Dedifferentiated amniotic fluid mesenchymal stem cell (primary cell): Measurements from ENCODE around the gene CTNNA2.
A peak's percentile ranks its signal among the peaks of the same experiment; 100 is the strongest.

Experiments
- DNase-seq: peaks from one replicate; pipeline ENCODE4 v3.0.0-alpha.2; 2016; ENCODE audit errors: extremely low spot score

Gene CTNNA2

DNA sequence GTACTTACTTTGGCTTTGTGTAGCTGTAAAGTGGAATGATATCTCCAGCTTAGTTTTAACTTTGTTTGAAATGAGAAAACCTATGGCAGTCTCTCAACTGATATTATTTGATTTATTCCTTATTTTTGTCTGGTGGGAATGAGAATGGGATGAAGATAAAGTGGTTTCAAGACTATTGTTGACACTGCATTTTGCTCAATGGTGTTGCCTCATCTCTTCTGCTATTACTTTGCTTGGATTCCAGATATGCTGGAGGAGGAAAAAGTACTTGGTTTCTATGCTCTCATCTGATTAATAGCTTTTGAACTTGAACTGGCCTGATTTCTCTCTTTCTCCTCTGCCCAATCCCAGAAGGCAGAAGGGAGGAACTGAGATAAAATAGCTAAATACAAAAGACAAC is 198.2 kb downstream of the CTNNA2 start:
- no peak for DNase-seq

- DNase-seq, result no peak
Measured at GRCh38 chr2:79713131-79713785, 200.4 kb downstream of the CTNNA2 start.

- DNase-seq, result no peak
Measured at GRCh38 chr2:79714283-79714682, 201.4 kb downstream of the CTNNA2 start.

GRCh38 chr2:79715338-79715737 is 202.5 kb downstream of the CTNNA2 start:
- no peak for DNase-seq

GRCh38 chr2:79716266-79716665 is 203.4 kb downstream of the CTNNA2 start:
- DNase-seq, result no peak

- DNase-seq, result peak; percentile 61
Measured at GRCh38 chr2:79717364-79718007, 204.6 kb downstream of the CTNNA2 start.

GRCh38 chr2:79721061-79721460 is 208.2 kb downstream of the CTNNA2 start:
- DNase-seq, result no peak

GRCh38 chr2:79721966-79722365 is 209.1 kb downstream of the CTNNA2 start:
- DNase-seq, result no peak

GRCh38 chr2:79723830-79724229 is 211.0 kb downstream of the CTNNA2 start:
- DNase-seq, result peak; percentile 87

- DNase-seq, result no peak
Measured at GRCh38 chr2:79729532-79729931, 216.7 kb downstream of the CTNNA2 start.

- no peak for DNase-seq
Measured at GRCh38 chr2:79734518-79734917, 221.7 kb downstream of the CTNNA2 start.

DNA sequence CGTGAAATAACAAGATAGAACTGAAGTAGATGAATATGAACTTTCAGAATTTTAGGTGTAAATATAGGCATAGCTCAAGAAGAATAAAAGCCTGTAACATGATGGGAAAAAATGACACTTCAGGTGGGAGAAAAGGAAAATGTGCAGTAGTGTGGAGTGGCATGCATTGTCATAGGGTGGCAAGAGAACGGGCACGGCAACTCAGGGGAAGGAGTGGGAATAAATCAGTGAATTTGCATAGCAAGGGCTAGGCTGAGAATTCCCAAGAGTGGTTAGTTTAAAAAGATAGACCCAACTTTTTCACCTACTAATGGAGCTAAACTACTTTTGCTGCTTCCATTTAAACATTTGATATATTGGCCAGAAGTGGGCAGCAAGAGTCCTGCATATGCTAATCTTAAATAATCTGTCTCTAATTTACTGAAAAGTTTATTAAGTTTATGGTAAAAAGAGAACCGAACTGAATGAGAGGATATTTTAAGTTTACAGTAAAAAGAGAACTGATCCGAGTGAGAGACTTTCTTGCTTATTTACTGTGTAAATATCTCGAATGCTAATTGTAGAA is 228.1 kb downstream of the CTNNA2 start:
- DNase-seq, result no peak

DNA sequence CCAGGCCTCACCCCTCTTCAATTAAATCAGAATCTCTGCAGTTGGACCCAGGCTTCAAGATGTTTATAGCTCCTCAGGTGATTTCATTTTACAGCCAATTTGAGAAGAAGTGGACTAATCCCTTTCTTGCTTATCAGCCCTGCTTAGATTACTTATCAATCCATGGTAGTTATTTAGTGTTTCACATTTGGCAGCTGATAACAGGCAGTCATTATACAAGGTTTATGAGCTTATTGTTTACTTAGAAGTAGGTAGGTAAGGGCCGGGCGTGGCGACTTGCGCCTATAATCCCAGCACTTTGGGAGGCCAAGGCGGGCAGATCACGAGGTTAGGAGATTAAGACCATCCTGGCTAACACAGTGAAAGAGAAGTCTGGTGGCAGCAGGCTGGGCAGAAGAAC is 237.5 kb downstream of the CTNNA2 start:
- no peak for DNase-seq

- no peak for DNase-seq
Measured at GRCh38 chr2:79757526-79757925, 244.7 kb downstream of the CTNNA2 start.

GRCh38 chr2:79758042-79758441 is 245.2 kb downstream of the CTNNA2 start:
- DNase-seq, result no peak

GRCh38 chr2:79758749-79759282 is 246.0 kb downstream of the CTNNA2 start:
- DNase-seq, result no peak

- DNase-seq, result no peak
Measured at GRCh38 chr2:79770926-79771325, 258.1 kb downstream of the CTNNA2 start.

GRCh38 chr2:79771493-79771892 is 258.6 kb downstream of the CTNNA2 start:
- DNase-seq, result no peak

GRCh38 chr2:79774016-79774415 is 261.2 kb downstream of the CTNNA2 start:
- no peak for DNase-seq

GRCh38 chr2:79776461-79776860 is 263.6 kb downstream of the CTNNA2 start:
- no peak for DNase-seq

DNA sequence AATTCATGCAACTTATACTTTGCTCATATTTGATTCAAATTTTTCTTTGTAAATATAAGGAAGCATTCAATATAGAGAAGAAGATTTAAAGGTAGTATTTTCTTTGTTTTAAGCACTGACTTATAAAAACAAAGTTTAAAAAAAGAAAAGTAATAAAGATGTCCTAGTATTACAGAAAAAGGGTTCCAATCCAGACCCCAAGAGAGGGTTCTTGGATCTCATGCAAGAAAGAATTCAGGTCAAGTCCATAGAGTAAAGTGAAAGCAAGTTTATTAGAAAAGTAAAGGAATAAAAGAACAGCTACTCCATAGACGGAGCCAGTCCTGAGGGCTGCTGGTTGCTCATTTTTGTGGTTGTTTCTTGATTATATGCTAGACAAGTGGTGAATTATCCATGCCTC is 267.9 kb downstream of the CTNNA2 start:
- no peak for DNase-seq

DNA sequence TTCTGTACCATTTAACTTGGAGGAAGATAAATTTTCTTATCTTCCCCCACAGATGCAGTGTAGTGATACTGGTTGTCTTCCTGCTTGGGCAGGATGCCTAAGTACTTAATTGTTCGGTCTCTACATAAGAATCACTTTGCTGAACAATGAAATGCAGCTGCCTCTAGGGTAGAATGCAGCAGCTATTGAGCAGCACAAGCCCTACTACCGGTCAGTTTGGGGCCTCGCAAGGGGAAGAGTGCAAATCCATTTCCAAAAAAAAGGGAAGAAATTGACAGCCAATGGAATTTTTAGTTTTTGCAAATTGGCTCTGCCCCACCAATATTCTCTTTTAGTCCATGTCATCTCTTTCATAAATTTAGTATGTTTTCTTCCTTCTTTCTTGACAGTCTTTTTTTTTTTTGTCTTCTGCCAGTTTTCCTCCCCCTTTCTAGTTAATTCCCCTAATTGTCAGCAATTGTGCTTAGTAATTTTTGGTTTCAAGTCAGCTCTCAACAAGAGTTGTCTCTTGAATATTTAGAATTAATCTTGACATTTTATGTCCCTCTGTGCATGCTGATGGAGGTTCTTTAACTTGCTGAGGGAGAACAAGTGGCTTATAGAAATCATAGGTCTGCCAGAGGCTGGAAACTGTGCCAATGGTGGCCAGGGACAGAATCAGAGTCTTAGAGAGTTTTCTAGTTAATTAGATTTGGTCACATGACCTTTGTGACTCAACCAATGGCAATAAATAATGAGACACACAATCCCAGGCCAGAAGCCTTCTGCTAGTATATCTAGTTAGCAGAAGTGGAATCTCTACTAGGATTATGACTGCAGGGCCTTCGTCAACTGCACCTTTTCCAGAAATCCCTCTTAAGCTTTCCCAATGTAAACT is 270.0 kb downstream of the CTNNA2 start:
- DNase-seq, result no peak
